Aorta (tissue), 5 donors: ENCODE data around the gene IL4I1. TPM values are rescaled to one million over a fixed set of nuclear protein-coding genes. Genes with fewer than 3 reads are reported as not detected.
"Not testable (repeated sequence)": the region's sequence is repeated elsewhere in the genome, so short reads cannot be mapped to it uniquely, and the experiment has no call there.

Source experiments
- ATAC-seq: fragments of 200-7000 bp; cut with Tn5 transposase; one replicate; pipeline ENCODE4 v1.9.1; 2022; ENCODE audit warnings: moderate library complexity; ENCODE audit not compliant: low FRiP score
- DNase-seq, 2 donors: peaks; one replicate each; pipeline ENCODE4 v3.0.0-alpha.2; 2020
- H3K27ac ChIP-seq, 2 donors: one replicate each; pipeline ENCODE4 v1.5.1; 2013; ENCODE audit warnings: low read length in 2 of 2, mild to moderate bottlenecking in 2 of 2, moderate library complexity in 2 of 2, control low read depth in 1 of 2, inconsistent platforms in 1 of 2, low read depth in 1 of 2
- H3K27me3 ChIP-seq, 2 donors: one replicate each; pipeline ENCODE4 v1.6.1; 2013; ENCODE audit warnings: control low read depth in 1 of 2, low read length in 1 of 2, mild to moderate bottlenecking in 1 of 2, moderate library complexity in 1 of 2; ENCODE audit not compliant: insufficient read depth in 2 of 2, control insufficient read depth in 1 of 2
- H3K36me3 ChIP-seq, 2 donors: one replicate each; pipeline ENCODE4 v1.6.1; 2013; ENCODE audit warnings: control low read depth in 1 of 2, low read length in 1 of 2, mild to moderate bottlenecking in 1 of 2; ENCODE audit not compliant: insufficient read depth in 2 of 2, control insufficient read depth in 1 of 2
- H3K4me1 ChIP-seq, 2 donors: one replicate each; pipeline ENCODE4 v1.6.1; 2013; ENCODE audit warnings: low read length in 2 of 2, control low read depth in 1 of 2, mild to moderate bottlenecking in 1 of 2, moderate library complexity in 1 of 2; ENCODE audit not compliant: insufficient read depth in 2 of 2, control insufficient read depth in 1 of 2
- H3K4me3 ChIP-seq, 2 donors: one replicate each; pipeline ENCODE4 v1.5.1; 2013; ENCODE audit warnings: low read length in 2 of 2, control low read depth in 1 of 2, mild to moderate bottlenecking in 1 of 2
- H3K9me3 ChIP-seq: one replicate; pipeline ENCODE4 v1.6.1; 2013; ENCODE audit warnings: mild to moderate bottlenecking, low read length; ENCODE audit not compliant: control insufficient read depth
- WGBS, 2 donors: extraction: QIAGEN DNeasy Blood & Tissue Kit; methylation state at CpG; one replicate each; pipeline ENCODE4 v1.1.7; 2013; 5-methylcytosine and 5-hydroxymethylcytosine counted together
- intact Hi-C, 2 donors: fragments of 100-400 bp; cut with DNase I; formaldehyde crosslinking; loops; one replicate each; pipeline versions ENCODE4 v1.14.2 to v1.15.0; 2022
- polyA plus RNA-seq, 2 donors: library from polyadenylated mRNA; stranded (reverse); fragments of 200-250 nt; gene quantifications; one replicate each; pipeline ENCODE4 v1.2.3, GENCODE V29; 2013
- total RNA-seq, 2 donors: library from RNA; stranded (reverse); fragmentation: NEBNext Ultra II Directional; extraction: Animal tissue kit (Norgen Biotek cat#: 25700); gene quantifications; one replicate each; pipeline ENCODE4 v1.2.1, GENCODE V29; 2021
- donor health status: healthy with polysubstance abuse.
- donor health status: Bipolar disorder and iron deficiency.
- donor health status: DM: no; HTN: no; CAD: no.
- donor health status: DM: no; HTN: no; CAD: no.
- donor health status: DM: yes; HTN: yes; CAD: no.

IL4I1 gene
- total and polyA plus RNA-seq, 4 donors = 0.50 to 7.2 (median 0.84) TPM; not detected in 1

DNA sequence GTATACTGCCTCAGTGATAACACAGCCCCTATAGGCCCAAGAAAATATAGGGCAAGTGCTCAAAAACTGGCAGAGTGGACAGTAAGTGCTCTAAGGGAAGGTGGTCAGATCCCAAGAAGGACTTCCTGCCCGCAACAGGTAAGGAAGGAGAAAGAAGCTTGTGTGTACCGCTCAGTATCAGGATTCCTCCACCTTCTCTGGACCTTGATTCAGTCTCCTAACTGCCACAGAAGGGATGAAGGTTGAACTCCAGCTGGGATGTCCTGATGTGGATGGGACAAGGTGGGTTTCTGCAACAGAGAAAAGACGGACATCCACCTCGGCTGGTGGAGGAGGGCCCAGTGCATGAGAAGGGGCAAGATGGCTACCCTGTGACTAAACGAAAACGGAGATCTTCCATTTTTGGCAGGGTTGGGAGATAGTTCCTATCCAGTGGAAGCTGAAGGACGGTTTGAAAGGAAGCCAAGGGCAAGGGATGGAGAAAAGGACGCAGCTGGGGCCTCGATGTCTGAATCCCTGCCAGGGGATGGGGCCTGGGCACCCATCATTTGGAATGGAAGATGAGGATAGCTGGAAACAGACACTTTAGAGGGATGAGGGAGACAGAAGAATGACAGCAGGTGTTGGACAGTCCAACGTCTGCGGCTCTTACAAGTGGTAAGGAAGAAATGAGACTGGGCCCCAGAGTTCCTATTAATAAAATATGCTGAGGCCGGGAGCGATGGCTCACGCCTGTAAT is 31.0 kb upstream of the IL4I1 start:
- Histone ChIP-seq H3K27me3 (no peaks in the 10 kb centered on the region), H3K36me3 (no peaks in the 10 kb centered on the region), H3K27ac (no peak overlapping the region), H3K4me1 (no peaks in the 10 kb centered on the region), H3K4me3 (no peak overlapping the region), H3K9me3 (no peaks in the 10 kb centered on the region)
- DNase-seq (peak in 1 of 2 donors; percentile 24), ATAC-seq (no peak)
- intact Hi-C loops = loop anchor here in 1 of 2 donors (5.0 kb wide), 1 partner anchor 45 kb away; no protein-coding TSS in a partner anchor
- WGBS, 2 donors = 85 to 91% methylated on average over 14 of the region's 14 CpGs

- intact Hi-C loops = loop anchor here in 1 of 2 donors (5.0 kb wide), 1 partner anchor 44 kb away; no protein-coding TSS in a partner anchor
- Histone ChIP-seq H3K27ac (no peak overlapping the region), H3K4me1 (no peaks in the 10 kb centered on the region), H3K36me3 (no peaks in the 10 kb centered on the region), H3K4me3 (no peak overlapping the region), H3K27me3 (no peaks in the 10 kb centered on the region), H3K9me3 (no peaks in the 10 kb centered on the region)
- WGBS, 2 donors = 92 to 96% methylated on average over 10 of the region's 10 CpGs
- ATAC-seq (no peak), DNase-seq (no peak)
These were observed 29.8 kb upstream of the IL4I1 start for GRCh38 chr19:49926515-49926914.

- WGBS, 2 donors = 93 to 95% methylated on average over 5 of the region's 5 CpGs
- no peaks in the 10 kb centered on the region for H3K4me1 ChIP-seq
- no peaks in the 10 kb centered on the region for H3K27me3 ChIP-seq
- DNase-seq (no peak), ATAC-seq (no peak)
- intact Hi-C loops = loop anchor here in 1 of 2 donors (5.0 kb wide), 1 partner anchor 43 kb away; no protein-coding TSS in a partner anchor
- H3K4me3 ChIP-seq = no peak overlapping the region
- no peaks in the 10 kb centered on the region for H3K36me3 ChIP-seq
- no peaks in the 10 kb centered on the region for H3K9me3 ChIP-seq
- H3K27ac ChIP-seq = no peak overlapping the region
These were observed 28.8 kb upstream of the IL4I1 start for GRCh38 chr19:49925486-49925885.

GRCh38 chr19:49924881-49925210 is 28.2 kb upstream of the IL4I1 start:
- H3K27me3 ChIP-seq, DNase-seq, H3K4me3 ChIP-seq, ATAC-seq, H3K36me3 ChIP-seq, H3K4me1 ChIP-seq, H3K27ac ChIP-seq, H3K9me3 ChIP-seq: not testable (repeated sequence)
- 89 to 90% methylated on average over 13 of the region's 13 CpGs for WGBS, 2 donors
- intact Hi-C loops = loop anchor here in 1 of 2 donors (5.0 kb wide), 1 partner anchor 43 kb away; no protein-coding TSS in a partner anchor

DNA sequence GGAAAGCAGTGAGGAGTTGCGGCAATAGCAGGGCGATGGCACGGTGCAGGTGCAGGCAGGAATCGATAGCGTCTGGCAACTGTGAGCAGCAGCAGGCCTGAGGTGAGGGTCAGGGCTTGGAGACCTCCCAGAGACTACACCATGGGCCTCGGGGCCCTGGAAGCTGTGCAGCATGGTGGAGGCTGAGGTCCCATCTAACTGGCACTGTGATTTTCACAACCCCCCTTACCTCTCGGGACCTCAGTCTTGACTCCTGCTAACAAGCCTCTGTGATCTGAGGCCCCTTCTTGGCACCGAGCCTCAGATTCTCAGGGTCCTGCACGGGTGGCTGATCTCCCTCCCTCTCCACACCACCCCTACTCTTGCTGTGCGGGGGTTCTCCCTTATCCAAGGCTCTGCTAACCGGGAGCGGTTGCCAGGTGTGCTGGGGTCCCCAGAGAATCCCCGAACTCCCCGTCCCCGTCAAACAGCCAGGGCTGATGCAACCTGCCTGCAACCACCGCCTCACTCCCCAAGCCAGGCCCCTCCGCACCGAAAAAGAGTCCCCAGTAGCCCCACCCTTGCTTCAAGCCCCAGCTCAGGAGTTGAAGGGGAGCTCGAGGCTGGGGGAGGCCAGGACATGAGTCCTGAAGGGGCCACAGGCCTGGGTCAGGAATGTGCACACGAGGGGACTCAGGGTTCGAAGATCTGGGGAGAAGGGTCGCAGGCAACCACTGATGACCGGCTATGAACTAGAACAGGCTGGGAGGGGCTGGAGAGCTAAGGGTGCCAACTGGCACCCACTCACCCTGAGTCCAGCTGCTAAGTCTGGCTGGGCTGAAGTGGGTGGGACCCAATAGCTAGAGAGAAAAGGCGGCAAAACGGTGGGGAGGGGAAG is 27.6 kb upstream of the IL4I1 start:
- intact Hi-C loops = no loop called here
- Histone ChIP-seq H3K4me1 (no peaks in the 10 kb centered on the region), H3K27ac (no peak overlapping the region), H3K4me3 (no peak overlapping the region), H3K9me3 (no peaks in the 10 kb centered on the region), H3K36me3 (no peaks in the 10 kb centered on the region), H3K27me3 (no peaks in the 10 kb centered on the region)
- ATAC-seq (no peak), DNase-seq (peak in 1 of 2 donors; percentile 38)
- 70 to 71% methylated on average over 25 of the region's 25 CpGs for WGBS, 2 donors

DNA sequence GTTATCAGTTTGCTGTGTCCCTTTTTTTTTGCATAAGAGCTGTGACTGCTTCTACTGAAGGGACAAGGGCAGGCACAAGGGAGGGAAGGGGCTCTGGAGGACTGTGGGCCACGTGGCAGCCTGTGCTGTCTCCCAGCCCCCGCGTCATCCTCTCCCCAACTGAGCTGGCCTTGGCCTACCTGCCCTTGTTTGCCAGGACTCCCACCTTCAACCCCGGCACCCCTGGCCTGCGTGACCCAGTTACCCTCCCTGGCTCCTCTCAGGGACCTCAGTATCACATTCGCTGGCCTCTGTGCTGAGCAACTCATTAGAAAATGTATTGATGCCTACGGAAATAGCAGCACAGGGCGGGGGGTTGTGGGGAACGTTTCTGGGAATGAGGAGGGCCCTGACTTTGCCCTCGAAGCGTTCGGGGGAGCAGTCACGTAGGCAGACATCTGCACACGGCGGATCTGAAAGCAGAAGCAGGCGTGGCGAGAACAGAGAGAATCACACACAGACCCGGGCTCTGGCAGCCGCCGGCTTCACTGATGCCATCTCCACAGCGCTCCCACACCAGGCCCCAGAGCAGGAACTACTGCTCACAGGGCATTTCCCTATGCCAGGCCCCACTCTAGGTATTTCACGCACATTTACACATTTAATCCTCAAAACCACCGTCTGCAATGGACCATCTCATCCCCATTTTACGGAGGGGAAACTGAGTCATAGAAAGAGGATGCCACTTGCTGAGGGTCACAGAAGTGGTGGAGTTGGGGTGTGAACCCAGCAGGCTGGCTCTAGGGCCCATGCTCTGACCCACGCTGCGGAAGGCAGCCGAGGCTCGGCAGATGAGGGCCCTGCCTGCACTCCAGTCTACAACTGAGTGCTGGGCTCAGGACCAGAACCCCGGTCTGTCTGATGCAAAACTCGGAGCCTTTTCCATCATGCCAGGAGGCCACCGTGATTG is 26.6 kb upstream of the IL4I1 start:
- intact Hi-C loops = no loop called here
- DNase-seq (peak in 1 of 2 donors; percentile 80), ATAC-seq (peak; percentile 19)
- Histone ChIP-seq H3K27ac (no peak overlapping the region), H3K36me3 (no peaks in the 10 kb centered on the region), H3K4me1 (no peaks in the 10 kb centered on the region), H3K27me3 (no peaks in the 10 kb centered on the region), H3K4me3 (no peak overlapping the region), H3K9me3 (no peaks in the 10 kb centered on the region)
- WGBS, 2 donors = 88 to 89% methylated on average over 30 to 31 of the region's 31 CpGs

DNA sequence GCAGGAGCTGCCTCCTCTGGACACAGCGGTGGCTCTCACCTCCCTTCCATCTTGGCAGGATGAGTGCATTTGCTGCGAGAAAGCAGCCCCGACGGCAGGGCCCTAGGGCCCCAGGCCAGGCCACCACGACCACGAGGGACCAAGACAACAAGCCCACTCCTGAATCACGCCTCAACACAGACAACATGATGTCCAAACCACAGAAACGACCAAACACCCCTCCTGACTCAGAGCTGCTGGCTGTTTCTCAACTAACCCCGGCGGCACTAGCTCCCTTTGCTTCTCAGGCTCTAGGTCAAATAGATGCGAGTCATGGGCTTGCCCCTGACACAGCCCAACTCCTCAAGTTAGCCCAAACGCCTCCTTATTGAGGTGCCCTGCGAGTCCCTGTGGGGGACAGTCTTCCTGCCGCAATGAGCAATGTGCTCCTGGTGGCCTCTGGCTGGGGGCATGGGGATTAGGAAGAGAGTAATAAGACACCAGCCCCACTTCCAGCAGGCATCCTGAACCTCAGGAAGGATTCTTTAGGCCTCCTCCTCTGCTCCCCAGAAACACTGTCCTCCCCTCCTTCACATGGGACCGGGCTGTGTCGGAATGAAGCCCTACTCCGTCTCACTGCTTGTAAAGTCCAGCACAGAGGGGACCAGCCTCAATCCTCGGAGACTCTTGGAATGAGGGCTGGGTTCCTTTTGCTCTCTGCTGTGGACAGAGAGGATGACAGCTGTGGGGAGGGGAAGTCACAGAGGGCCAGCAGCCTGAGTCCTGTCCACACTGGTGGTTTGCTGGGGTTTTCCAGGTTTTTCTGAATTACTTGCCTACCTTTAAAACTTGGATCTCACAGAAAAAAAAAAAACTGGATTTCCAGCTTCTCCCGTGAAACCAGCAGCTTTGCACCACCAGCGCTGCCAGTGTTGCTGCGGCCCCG is 25.4 kb upstream of the IL4I1 start:
- no peak for ATAC-seq
- 86 to 87% methylated on average over 22 of the region's 22 CpGs for WGBS, 2 donors
- DNase-seq = peak in 1 of 2 donors; percentile 46
- no peak overlapping the region for H3K4me3 ChIP-seq
- H3K27me3 ChIP-seq = no peaks in the 10 kb centered on the region
- H3K4me1 ChIP-seq = no peaks in the 10 kb centered on the region
- intact Hi-C loops = no loop called here
- H3K27ac ChIP-seq = no peak overlapping the region
- H3K9me3 ChIP-seq = no peaks in the 10 kb centered on the region
- H3K36me3 ChIP-seq = no peaks in the 10 kb centered on the region
